Transverse colon (tissue), 4 donors: Measurements from ENCODE around the gene SPAG6. TPM values are rescaled to one million over a fixed set of nuclear protein-coding genes. Genes with fewer than 3 reads are reported as not detected.

Source experiments
- DNase-seq: peaks from one replicate; pipeline ENCODE4 v3.0.0-alpha.2; 2019
- H3K27ac ChIP-seq, 4 donors: fragments of 200-600 bp; sonication (generic); 2 replicates each; pipeline ENCODE4 v1.5.1; 2016 to 2018; ENCODE audit warnings: inconsistent platforms in 4 of 4
- H3K27me3 ChIP-seq: fragments of 200-600 bp; sonication (generic); 2 replicates; pipeline ENCODE4 v1.5.1; 2017; ENCODE audit warnings: inconsistent platforms
- H3K36me3 ChIP-seq, 4 donors: fragments of 200-600 bp; sonication (generic); 2 replicates each; pipeline ENCODE4 v1.5.1; 2017 to 2019; ENCODE audit warnings: inconsistent platforms in 4 of 4
- H3K4me1 ChIP-seq, 4 donors: fragments of 200-600 bp; sonication (generic); 2 replicates each; pipeline ENCODE4 v1.5.1; 2017 to 2020; ENCODE audit warnings: inconsistent platforms in 4 of 4
- H3K4me3 ChIP-seq, 4 donors: fragments of 200-600 bp; sonication (generic); 1 replicate in 1 of 4; 2 replicates in 3 of 4; pipeline versions ENCODE4 v1.5.1 to v1.6.1; 2017 to 2019; ENCODE audit warnings: inconsistent platforms in 4 of 4
- H3K9me3 ChIP-seq, 2 donors: fragments of 200-600 bp; sonication (generic); 2 replicates each; pipeline ENCODE4 v1.5.1; 2017 to 2019; ENCODE audit warnings: inconsistent platforms in 2 of 2
- EP300 ChIP-seq: sonication (generic); formaldehyde crosslinking; IDR thresholded peaks from one replicate; pipeline ENCODE4 v1.6.1; 2017; ENCODE audit warnings: antibody characterized with exemption, low read depth
- POLR2A ChIP-seq: fragments of 450-650 bp; IDR thresholded peaks from one replicate; pipeline ENCODE4 v1.6.1; 2016; ENCODE audit warnings: antibody characterized with exemption, mild to moderate bottlenecking, moderate library complexity
- POLR2AphosphoS5 ChIP-seq, 3 donors: sonication (generic); formaldehyde crosslinking; IDR thresholded peaks; one replicate each; pipeline ENCODE4 v1.6.1; 2016; ENCODE audit warnings: antibody characterized with exemption in 3 of 3
- WGBS, 2 donors: methylation state at CpG; one replicate each; pipeline ENCODE4 v1.1.5; 2018; ENCODE audit warnings: low coverage in 1 of 2; 5-methylcytosine and 5-hydroxymethylcytosine counted together
- in situ Hi-C, 4 donors: fragments of 200-750 bp; cut with MboI; loops; one replicate each; pipeline versions ENCODE4 v1.15.0 to v1.15.1; 2017; ENCODE audit warnings: low sequenced_read_pairs in 3 of 4, low pct_ligation_motif_present in 1 of 4, low pct_unique_long_range_greater_than_20kb in 1 of 4
- intact Hi-C: fragments of 100-400 bp; cut with DNase I; formaldehyde crosslinking; loops from one replicate; pipeline ENCODE4 v1.15.1; 2023; ENCODE audit warnings: low total_unique reads
- total RNA-seq, 4 donors: library from RNA; depleted of rRNA; stranded (reverse); fragments of >200 nt; gene quantifications; one replicate each; pipeline ENCODE4 v1.1.0, GENCODE V29; 2016
- TF ChIP-seq, protein P1 (sequence below), 5 experiments: fragments of 200-600 bp in 3 of 5; fragments of 450-650 bp in 2 of 5; sonication (generic) in 3 of 5; IDR thresholded peaks; 1 replicate in 2 of 5; 2 replicates in 3 of 5; pipeline ENCODE4 v1.5.1; 2016 to 2017; ENCODE audit warnings: antibody characterized with exemption in 5 of 5, inconsistent platforms in 3 of 5, mild to moderate bottlenecking in 2 of 5, moderate library complexity in 1 of 5

SPAG6 gene
- total RNA-seq, 4 donors from 2014 or later: not detected

DNA sequence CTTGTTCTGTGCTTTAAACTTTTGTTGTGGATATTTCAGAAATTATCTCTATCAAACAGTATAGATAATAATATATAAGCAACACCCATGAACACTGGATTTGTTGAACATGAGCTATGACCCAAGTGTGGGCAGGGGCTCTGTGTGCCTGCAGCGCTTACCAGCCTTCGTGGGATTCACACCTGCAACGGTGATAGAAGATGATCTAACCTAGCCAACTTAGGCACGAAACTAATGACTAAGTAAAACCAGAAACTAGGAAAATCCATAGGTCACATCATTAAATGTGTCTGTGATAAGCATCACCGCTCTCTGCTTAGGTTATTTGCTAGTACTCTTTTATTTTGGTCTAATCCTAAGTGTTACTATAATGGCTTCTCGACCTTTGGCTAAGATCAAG is 18.0 kb downstream of the SPAG6 start:
- in situ Hi-C loops (no loop called here), intact Hi-C loops (no loop called here)
- Histone ChIP-seq H3K27ac (no peak overlapping the region), H3K27me3 (no peaks in the 10 kb centered on the region), H3K4me3 (no peak overlapping the region), H3K36me3 (no peaks in the 10 kb centered on the region), H3K4me1 (no peaks in the 10 kb centered on the region), H3K9me3 (no peaks in the 10 kb centered on the region)
- TF ChIP-seq, protein P1, sequence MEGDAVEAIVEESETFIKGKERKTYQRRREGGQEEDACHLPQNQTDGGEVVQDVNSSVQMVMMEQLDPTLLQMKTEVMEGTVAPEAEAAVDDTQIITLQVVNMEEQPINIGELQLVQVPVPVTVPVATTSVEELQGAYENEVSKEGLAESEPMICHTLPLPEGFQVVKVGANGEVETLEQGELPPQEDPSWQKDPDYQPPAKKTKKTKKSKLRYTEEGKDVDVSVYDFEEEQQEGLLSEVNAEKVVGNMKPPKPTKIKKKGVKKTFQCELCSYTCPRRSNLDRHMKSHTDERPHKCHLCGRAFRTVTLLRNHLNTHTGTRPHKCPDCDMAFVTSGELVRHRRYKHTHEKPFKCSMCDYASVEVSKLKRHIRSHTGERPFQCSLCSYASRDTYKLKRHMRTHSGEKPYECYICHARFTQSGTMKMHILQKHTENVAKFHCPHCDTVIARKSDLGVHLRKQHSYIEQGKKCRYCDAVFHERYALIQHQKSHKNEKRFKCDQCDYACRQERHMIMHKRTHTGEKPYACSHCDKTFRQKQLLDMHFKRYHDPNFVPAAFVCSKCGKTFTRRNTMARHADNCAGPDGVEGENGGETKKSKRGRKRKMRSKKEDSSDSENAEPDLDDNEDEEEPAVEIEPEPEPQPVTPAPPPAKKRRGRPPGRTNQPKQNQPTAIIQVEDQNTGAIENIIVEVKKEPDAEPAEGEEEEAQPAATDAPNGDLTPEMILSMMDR (IDR thresholded peaks at IDR 0.05): no peak
- TF ChIP-seq EP300: no peak
- no peak for DNase-seq
- 87 to 92% methylated on average over 6 of the region's 6 CpGs for WGBS, 2 donors

DNA sequence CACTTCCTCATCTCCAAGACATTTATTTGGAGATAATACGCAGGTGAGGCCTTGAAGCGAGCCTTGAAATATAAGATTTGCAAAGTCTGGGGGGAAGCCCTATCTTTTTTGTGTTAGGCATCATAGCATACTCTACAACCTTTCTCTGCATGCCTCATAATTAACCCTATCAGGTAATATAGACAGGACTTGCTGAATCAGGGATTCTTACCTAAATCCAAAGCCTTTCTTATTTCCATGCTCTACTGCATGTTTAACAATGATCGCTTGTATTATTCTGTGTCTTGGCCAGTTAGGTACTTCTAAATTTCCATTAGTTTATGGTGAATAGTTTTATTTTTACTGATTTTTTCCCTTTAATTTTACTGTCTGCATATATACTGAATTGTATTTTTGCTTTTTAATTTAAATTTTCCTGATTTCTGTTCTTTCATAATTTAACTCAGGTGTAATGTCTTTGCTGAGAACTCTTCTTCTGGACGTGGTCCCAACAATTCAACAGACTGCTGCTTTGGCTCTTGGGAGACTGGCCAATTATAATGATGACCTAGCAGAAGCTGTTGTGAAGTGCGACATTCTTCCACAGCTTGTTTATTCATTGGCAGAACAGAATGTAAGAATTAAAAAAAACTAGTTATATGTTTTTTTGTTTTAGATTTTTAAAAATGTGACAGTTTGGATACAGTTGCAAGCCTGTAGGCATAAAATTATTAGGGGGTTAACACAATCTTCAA is 19.3 kb downstream of the SPAG6 start:
- TF ChIP-seq, protein P1 (IDR thresholded peaks at IDR 0.05): no peak
- TF ChIP-seq POLR2AphosphoS5 (IDR thresholded peaks at IDR 0.05): no peak
- no peak for TF ChIP-seq EP300
- TF ChIP-seq POLR2A: no peak
- H3K27me3 ChIP-seq: no peaks in the 10 kb centered on the region
- DNase-seq: no peak
- in situ Hi-C loops (no loop called here), intact Hi-C loops (no loop called here)
- no peaks in the 10 kb centered on the region for H3K36me3 ChIP-seq
- H3K27ac ChIP-seq: no peak overlapping the region
- no peaks in the 10 kb centered on the region for H3K9me3 ChIP-seq
- H3K4me3 ChIP-seq: no peak overlapping the region
- WGBS, 2 donors: 91% methylated on average over 3 to 5 of the region's 5 CpGs
- no peaks in the 10 kb centered on the region for H3K4me1 ChIP-seq

DNA sequence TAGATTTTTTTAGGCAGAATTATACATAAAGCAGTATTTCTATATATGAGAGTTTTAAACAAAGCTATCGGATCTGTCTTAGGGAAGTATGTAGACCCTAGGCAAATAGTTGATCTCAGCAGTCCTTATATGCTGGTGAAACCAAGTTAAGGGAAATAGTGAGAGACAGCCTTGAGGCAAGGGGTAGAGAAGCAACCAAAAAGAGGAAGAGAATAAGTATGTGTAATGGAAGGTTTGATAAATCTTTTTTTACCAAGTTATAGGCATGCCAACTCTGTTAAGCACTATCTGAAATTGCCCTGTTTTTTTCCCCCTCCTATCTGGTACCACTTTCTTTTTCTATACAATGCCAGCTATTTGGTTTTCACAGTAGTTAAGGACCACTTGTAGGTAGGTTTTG is 19.9 kb downstream of the SPAG6 start:
- Histone ChIP-seq H3K4me3 (no peak overlapping the region), H3K9me3 (no peaks in the 10 kb centered on the region), H3K4me1 (no peaks in the 10 kb centered on the region), H3K36me3 (no peaks in the 10 kb centered on the region), H3K27ac (no peak overlapping the region), H3K27me3 (no peaks in the 10 kb centered on the region)
- no peak for DNase-seq
- in situ Hi-C loops: no loop called here
- TF ChIP-seq POLR2AphosphoS5 (IDR thresholded peaks at IDR 0.05) (no peak), EP300 (no peak), POLR2A (no peak)
- TF ChIP-seq, protein P1 (IDR thresholded peaks at IDR 0.05): no peak
- WGBS, 2 donors: 71 to 88% methylated on average over 1 of the region's 1 CpG
- intact Hi-C loops: no loop called here

DNA sequence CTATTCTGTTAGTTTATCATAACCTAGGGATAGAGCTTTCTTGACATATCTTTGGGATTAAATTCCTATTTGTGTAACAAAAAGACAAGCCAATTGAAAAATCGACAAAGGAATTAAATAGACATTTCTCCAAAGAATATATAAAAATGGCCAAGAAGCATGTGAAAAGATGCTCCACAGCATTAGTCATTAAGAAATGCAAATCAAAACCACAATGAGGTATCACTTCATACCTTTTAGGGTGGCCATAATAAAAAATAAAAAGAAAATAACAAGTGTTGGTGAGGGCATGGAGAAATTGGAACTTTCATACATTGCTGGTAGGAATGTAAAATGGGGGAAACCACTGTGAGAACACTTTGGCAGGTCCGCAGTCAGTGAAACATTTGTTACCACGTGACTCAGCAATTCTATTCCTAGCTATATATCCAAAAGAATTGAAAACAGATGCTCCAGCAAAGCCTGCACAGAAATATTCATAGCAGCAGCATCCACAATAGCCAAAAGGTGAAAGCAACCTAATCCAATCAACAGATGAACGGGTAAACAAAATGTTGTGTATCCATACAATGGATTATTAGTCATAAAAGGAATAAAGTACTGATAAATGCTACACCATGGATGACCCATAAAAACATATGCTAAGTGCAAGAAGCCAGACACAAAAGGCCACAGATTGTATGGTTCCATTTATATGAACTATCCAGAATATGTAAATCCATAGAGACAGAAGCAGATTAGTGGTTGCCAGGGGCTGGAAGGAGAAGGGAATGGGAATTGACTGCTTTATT is 20.5 kb downstream of the SPAG6 start:
- H3K9me3 ChIP-seq: no peaks in the 10 kb centered on the region
- TF ChIP-seq POLR2AphosphoS5 (IDR thresholded peaks at IDR 0.05): no peak
- TF ChIP-seq, protein P1 (IDR thresholded peaks at IDR 0.05): no peak
- no peak for TF ChIP-seq POLR2A
- TF ChIP-seq EP300: no peak
- WGBS, 2 donors: 87 to 90% methylated on average over 4 of the region's 4 CpGs

More for the DNA sequence above, 20.5 kb downstream of the SPAG6 start:
- no peaks in the 10 kb centered on the region for H3K4me1 ChIP-seq
- DNase-seq: no peak
- H3K27me3 ChIP-seq: no peaks in the 10 kb centered on the region
- intact Hi-C loops (no loop called here), in situ Hi-C loops (no loop called here)
- no peak overlapping the region for H3K27ac ChIP-seq
- H3K4me3 ChIP-seq: no peak overlapping the region
- no peaks in the 10 kb centered on the region for H3K36me3 ChIP-seq
